ENCODE results near the gene TRIM61. TPM values are rescaled to one million over a fixed set of nuclear protein-coding genes. Genes with fewer than 3 reads are reported as not detected.
"Not testable (repeated sequence)": the region's sequence is repeated elsewhere in the genome, so short reads cannot be mapped to it uniquely, and the experiment has no call there.

The TRIM61 gene
- total RNA-seq, 6 experiments from 2014 or later: 0.12 to 0.31 (median 0.19) TPM; not detected in 2

DNA sequence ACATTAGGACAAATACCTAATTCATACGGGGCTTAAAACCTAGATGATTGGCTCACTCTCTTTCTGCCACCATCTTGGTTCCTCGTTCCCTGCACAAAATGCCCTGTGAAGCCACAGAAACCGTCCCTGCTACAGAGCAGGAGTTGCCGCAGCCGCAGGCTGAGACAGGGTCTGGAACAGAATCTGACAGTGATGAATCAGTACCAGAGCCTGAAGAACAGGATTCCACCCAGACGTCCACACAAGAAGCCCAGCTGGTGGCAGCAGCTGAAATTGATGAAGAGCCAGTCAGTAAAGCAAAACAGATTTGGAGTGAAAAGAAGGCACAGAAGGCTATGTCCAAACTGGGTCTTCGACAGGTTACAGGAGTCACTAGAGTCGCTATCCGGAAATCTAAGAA, 34.3 kb downstream of the TRIM61 start:
- no peak overlapping the region for H3K4me3 Mint-ChIP-seq
- peaks cover 2% of the 10 kb centered on the region for H3K27me3 Mint-ChIP-seq (ENCODE audit: insufficient read depth)
- H3K27ac Mint-ChIP-seq: no peak overlapping the region
- H3K36me3 Mint-ChIP-seq (ENCODE audit: low read depth): no peaks in the 10 kb centered on the region
- H3K9me3 Mint-ChIP-seq: peaks cover 11% of the 10 kb centered on the region
- no peaks in the 10 kb centered on the region for H3K4me1 Mint-ChIP-seq (ENCODE audit: low read depth)
- no peak for DNase-seq
- TF ChIP-seq, protein P1, sequence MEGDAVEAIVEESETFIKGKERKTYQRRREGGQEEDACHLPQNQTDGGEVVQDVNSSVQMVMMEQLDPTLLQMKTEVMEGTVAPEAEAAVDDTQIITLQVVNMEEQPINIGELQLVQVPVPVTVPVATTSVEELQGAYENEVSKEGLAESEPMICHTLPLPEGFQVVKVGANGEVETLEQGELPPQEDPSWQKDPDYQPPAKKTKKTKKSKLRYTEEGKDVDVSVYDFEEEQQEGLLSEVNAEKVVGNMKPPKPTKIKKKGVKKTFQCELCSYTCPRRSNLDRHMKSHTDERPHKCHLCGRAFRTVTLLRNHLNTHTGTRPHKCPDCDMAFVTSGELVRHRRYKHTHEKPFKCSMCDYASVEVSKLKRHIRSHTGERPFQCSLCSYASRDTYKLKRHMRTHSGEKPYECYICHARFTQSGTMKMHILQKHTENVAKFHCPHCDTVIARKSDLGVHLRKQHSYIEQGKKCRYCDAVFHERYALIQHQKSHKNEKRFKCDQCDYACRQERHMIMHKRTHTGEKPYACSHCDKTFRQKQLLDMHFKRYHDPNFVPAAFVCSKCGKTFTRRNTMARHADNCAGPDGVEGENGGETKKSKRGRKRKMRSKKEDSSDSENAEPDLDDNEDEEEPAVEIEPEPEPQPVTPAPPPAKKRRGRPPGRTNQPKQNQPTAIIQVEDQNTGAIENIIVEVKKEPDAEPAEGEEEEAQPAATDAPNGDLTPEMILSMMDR (IDR thresholded peaks at IDR 0.05): no peak

DNA sequence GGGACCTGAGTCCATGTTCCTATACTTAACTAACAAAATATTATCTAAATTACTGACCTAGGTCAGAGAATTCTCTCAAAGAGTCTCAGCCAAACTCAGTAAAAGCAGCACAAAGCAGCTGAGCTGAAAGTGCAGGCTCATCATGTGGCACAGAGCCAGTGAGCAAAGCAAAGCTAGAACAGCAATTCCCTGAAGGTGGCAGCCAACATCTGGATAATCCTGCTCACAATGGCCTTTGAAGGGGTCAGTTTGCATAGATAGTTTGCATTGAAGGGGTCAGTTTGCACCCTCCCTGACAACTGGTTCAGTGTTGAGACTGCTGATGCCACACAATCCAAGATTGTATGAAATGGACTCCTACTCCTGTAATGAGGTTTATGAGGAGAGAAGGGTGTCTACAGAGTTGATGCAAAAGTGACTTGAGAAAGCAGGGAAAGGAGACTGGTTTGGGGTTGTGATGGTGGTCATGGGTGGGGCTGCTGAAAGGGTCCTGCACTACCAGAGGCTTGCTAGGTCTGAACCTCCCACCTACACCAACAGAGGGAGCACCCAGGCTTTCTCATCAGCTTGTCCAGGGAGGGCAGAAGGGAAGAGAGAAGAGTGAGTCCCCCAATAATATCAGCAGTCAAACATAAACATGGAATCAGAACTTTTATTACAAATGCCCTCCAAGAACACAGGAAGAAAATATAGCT, 39.7 kb downstream of the TRIM61 start:
- no peak for DNase-seq

DNA sequence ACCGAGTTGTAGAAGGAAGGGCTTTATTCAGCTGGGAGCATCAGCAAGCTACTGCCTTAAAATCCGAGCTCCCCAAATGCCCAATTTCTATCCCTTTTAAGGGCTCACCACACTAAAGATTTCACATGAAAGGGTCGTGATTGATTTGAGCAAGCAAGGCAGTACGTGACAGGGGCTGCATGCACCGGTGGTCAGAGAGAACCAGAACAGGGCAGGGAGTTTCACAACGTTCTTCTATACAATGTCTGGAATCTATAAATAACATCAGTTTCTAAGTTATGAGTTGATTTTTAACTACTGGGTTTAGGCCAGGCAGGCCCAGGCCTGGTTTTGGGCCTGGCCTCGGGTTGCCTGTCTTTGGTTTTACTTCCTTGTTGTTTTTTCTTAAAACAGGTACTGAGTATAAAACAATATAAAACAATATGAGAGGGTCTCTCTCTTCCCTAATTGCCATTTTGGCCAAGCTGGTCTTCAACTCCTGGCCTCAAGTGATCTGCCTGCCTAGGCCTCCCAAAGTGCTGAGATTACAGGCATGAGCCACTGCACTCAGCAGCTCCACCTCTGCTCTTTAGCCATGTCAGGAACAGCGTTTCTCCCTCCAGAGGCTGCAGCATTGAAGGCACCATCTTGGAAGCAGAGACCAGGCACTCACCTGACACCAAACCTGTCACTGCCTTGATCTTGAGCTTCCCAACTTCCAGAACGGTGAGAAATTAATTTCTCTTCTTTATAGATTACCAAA, 41.4 kb downstream of the TRIM61 start:
- not testable (repeated sequence) for H3K27ac Mint-ChIP-seq

More for the DNA sequence above, 39.7 kb downstream of the TRIM61 start:
- Mint-ChIP-seq H3K4me3 (no peak overlapping the region), H3K9me3 (peaks cover 8% of the 10 kb centered on the region; the same call in 1 of the 2 replicates), H3K4me1 (ENCODE audit: low read depth) (no peaks in the 10 kb centered on the region), H3K27me3 (ENCODE audit: insufficient read depth) (peaks cover 1% of the 10 kb centered on the region), H3K36me3 (ENCODE audit: low read depth) (no peaks in the 10 kb centered on the region), H3K27ac (no peak overlapping the region)
- TF ChIP-seq, protein P1 (IDR thresholded peaks at IDR 0.05): no peak

DNA sequence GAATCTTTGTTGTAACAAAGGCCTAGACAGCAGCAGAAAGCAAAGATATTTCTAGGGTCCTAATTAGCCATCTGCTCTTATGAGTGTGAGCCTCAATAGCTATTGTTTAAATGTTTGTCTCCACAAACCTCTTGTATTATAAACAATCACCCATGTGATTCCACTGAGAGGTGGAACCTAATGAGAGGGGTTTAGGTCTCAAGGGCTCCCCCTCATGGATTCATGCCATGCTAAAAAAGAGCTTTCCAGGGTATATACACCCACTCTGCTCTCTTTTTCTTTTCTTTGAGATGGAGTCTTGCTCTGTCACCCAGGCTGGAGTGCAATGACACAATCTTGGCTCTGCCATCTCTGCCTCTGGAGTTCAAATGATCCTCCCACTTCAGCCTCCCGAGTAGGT, 42.1 kb downstream of the TRIM61 start:
- DNase-seq: no peak
- Mint-ChIP-seq H3K4me3 (no peak overlapping the region), H3K27ac (no peak overlapping the region), H3K27me3 (ENCODE audit: insufficient read depth) (peaks cover 1% of the 10 kb centered on the region), H3K4me1 (ENCODE audit: low read depth) (no peaks in the 10 kb centered on the region), H3K9me3 (peaks cover 8% of the 10 kb centered on the region; the same call in 1 of the 2 replicates), H3K36me3 (ENCODE audit: low read depth) (no peaks in the 10 kb centered on the region)
- TF ChIP-seq, protein P1 (IDR thresholded peaks at IDR 0.05): no peak

More for the DNA sequence above, 41.4 kb downstream of the TRIM61 start:
- not testable (repeated sequence) for H3K4me1 Mint-ChIP-seq (ENCODE audit: low read depth); H3K36me3 Mint-ChIP-seq (ENCODE audit: low read depth); H3K9me3 Mint-ChIP-seq; DNase-seq; H3K27me3 Mint-ChIP-seq (ENCODE audit: insufficient read depth); H3K4me3 Mint-ChIP-seq

DNA sequence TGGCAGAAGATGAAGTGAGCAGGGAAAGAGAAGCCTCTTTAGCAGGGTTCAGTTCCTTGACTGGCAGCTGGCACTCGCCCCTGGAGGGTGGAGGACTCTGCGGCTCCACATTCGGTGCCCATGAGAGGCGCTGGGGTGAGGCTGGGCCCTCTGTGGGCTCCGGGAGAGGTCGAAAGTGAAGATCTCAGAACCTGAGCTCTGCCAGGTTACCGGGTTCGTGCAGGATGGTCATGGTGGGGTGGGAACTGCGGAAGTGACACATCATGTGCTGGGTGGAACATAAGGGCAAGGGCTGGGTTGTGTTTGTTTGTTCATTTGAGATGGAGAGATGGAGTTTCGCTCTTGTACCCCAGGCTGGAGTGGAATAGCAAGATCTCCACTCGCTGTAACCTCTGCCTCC, 44.2 kb downstream of the TRIM61 start:
- Mint-ChIP-seq H3K27ac (no peak overlapping the region), H3K9me3 (peaks cover 12% of the 10 kb centered on the region; the same call in 1 of the 2 replicates), H3K27me3 (ENCODE audit: insufficient read depth) (peaks cover 1% of the 10 kb centered on the region; the same call in 1 of the 2 replicates), H3K4me3 (no peak overlapping the region), H3K36me3 (ENCODE audit: low read depth) (no peaks in the 10 kb centered on the region), H3K4me1 (ENCODE audit: low read depth) (no peaks in the 10 kb centered on the region)
- TF ChIP-seq, protein P1 (IDR thresholded peaks at IDR 0.05): no peak
- DNase-seq: no peak
